Activated CD8-positive, alpha-beta memory T cell treated with anti-CD3 and anti-CD28 coated beads for 36 hours (primary cell): ENCODE results near the gene NCAM1. TPM values are rescaled to one million over a fixed set of nuclear protein-coding genes. Genes with fewer than 3 reads are reported as not detected.
"Not testable (repeated sequence)": the region's sequence is repeated elsewhere in the genome, so short reads cannot be mapped to it uniquely, and the experiment has no call there.

Source experiments
- CTCF ChIA-PET: fragments of 350-600 bp; sonication (Branson Sonifier 250); formaldehyde crosslinking; loops from one replicate; lab custom pipeline; 2021; ENCODE audit warnings: antibody characterized with exemption; lab: Charles Lee
- POLR2A ChIA-PET: fragments of 350-600 bp; sonication (Branson Sonifier 250); formaldehyde crosslinking; loops from one replicate; lab custom pipeline; 2021; ENCODE audit warnings: antibody characterized with exemption; lab: Charles Lee
- total RNA-seq, 2 experiments: library from RNA; stranded (reverse); gene quantifications; one replicate each; pipeline ENCODE4 v1.2.3, GENCODE V29; 2021

NCAM1 gene
- under 1 TPM in 1 of 2 experiments, not detected in 1; 0.11 TPM for total RNA-seq

DNA sequence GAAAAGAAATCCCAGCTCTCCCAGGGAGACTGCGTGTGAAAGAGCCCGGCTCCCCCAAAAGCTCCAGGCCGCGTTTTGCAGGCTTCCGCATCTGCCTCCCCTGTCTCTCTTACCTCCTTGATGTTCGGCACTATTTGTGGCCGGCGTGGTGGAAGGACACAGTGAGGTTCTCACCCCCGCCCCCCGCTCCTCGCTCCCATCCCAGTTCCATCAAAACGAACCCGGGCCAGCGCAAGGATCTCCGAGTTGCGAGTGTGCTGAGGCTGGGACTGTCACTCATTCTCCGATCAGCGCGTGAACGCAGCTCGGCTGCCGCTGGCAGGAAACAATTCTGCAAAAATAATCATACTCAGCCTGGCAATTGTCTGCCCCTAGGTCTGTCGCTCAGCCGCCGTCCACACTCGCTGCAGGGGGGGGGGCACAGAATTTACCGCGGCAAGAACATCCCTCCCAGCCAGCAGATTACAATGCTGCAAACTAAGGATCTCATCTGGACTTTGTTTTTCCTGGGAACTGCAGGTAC is at the start of gene NCAM1:
Gene NCAM1 (plus strand): TSS at position 275 of the 523 bp plus-strand sequence.
- ChIA-PET CTCF (no interaction called here), POLR2A (no interaction called here)

DNA sequence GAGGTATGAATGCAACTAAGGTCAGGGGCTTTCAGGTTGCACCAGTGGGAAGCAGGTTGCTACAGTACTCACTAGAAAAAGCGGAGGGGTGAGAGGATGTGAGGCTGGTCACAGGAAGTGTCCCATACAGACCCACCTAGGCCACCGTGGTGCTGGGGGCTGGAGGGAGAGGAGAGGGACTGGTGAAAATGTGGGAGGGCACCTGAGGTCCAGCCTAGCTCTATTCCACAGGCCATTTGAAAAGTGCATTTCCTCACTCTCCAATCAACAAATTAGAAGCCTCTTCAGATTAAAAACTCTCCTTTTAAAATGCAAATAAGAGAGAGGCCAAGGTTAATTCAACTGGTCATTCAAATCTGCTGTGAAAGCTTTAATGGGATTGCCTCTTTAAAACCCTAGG is 38.6 kb upstream of the NCAM1 start:
- CTCF ChIA-PET: no interaction called here

DNA sequence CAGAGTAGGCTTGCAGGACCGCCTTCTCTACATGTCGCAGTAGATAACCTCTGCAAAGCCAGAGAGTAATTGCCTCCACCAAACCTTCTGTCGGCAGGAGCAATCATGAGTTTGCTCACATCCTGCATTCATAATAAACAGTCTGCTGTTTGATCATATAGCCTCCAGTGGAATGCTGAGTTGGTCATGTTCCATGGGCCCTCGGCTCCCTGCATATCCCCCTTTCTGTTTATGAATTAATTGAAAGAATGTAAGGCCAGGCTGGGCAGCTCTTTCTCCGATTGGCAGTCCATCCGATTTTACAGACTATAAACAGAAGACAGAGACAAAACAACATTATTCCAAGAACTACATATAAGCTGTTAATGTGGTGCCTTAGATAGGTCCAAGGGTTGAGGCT is 36.4 kb upstream of the NCAM1 start:
- POLR2A ChIA-PET, CTCF ChIA-PET: not testable (repeated sequence)

More for the DNA sequence above, 38.6 kb upstream of the NCAM1 start:
- POLR2A ChIA-PET: no interaction called here

DNA sequence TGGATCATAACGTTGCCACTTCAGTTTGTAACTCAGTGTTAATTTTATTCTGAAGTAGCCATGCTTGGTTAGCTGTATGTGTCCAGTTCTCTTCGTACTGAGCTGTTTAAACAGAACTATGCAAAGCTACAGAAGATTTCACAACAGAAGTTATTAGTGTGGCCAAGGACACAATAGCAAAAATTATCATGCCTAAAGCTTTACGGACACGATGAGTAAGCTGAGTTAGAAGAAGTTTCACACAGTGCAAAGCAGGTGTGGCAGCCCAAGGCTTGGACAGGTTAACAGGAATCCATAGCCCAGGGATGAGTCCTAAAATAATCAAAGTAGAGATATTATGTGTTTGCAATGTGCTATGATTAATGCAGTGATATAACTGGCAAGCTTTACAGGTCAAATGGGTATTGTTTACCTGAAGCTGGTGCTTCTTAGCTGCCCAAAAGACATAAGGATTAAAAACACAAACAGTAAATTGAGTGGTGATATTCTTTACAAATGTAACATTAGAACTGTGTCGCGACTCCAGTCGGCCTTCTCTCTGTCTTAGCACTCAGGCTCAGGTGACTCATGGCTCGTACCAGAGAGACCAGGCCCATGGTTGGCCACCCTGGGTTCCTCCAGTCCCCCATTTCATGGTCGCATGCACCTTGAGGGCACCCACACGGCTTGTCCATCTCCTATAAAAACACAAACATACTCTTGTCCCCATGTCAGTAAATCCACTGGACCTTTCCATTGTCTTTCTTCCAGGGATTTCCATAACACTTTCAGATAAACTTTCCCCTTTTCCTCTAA is 35.5 kb upstream of the NCAM1 start:
- ChIA-PET POLR2A (no interaction called here), CTCF (no interaction called here)

DNA sequence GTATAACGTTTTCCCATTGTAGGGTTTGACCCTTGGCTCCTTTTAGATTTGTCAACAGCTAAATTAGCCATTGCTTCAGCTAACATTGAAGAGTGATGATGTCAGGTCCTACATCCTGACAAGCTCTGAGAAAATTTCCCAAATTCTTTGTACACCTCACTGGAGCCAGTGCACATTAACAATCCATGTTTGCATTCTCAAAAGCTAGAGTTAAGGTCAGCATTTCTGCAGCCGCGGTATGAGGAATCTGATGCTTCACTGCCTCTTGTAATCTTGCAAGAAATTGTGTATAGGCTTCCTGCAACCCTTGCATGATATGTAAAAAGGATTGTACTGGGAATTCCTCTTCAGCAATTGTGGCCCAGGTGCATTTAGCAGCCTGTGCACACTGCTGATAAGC is 33.1 kb upstream of the NCAM1 start:
- CTCF ChIA-PET: no interaction called here

DNA sequence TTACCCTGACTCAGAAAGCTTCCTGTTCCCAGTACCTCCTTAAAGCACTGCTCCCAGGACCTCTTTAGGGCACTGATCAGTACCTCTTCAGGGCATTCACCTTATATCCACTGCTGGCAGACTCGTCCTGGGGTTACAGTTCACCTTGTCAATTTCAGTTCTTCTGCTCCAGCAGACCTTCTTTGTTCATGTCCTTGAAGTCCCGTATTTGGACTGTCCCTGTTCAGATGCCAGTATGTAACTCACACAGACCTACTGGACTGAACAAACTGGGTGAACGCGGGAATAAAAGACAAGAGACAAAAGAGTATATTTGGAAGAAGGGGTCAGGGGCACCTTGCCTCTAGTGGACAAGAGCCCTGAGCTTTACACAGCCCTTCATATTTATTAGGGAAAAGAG is 31.8 kb upstream of the NCAM1 start:
- ChIA-PET CTCF (interaction anchor here (0.7 kb wide), 1 partner anchor 10 kb away, joined by 3 read pairs; no protein-coding TSS in a partner anchor), POLR2A (no interaction called here)

More for the DNA sequence above, 33.1 kb upstream of the NCAM1 start:
- POLR2A ChIA-PET: no interaction called here

DNA sequence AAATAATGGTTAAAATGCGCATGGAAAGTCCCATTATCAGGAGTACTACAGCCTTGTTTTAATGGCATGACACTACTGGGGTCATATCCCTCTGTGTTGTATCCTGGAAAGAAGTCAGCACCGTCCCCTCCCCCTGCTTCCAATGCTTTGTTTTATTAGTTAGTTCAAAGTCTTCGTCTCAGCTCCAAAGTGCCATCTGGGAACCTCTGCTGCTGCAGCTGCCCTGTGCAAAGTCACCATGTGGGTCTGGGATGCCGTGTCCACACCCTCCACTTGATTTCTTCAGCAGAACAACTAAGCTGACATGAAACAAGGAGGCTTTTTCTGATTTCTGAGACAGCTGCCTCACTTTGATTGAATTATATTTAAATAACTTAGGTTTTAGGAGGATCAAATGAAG is 29.5 kb upstream of the NCAM1 start:
- POLR2A ChIA-PET: no interaction called here
- CTCF ChIA-PET: no interaction called here

DNA sequence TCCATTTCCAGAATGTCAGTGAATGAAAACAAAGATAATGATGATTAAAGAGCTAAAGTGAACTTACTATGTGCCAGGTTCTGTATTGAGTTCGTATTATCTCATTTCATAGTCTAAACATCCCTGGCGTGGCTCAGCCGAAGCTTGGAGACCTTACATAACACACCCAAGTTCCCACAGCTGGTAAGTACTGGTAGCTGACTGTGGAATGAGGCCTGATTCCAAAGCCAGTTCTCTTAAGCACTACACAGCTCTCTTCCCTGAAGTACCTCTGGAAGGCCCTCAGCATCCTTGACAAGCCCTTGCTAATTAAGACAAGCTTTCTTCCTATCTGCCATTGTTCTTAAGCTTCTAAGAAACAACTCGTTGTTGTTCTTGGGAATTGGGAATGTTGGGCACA is 28.6 kb upstream of the NCAM1 start:
- ChIA-PET POLR2A (no interaction called here), CTCF (no interaction called here)

DNA sequence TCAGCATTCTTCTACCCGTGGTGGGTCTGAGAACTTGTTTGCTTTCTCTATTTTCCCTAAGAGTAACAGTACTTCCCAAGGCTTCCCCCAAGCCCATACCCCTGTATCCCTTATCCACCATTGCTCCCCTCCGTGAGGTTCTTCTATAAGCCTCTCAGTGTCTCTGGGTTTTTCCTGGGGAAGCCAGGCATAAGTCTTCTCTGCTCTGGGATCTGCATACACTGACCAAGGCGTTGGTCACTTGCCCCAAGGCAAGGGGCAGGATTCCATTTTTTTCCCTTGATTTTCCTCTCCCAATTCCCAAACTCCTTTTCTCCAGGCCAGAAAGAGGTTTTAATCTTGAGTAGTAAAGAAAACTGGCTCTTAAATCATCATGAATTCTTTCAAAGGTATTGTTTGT is 27.2 kb upstream of the NCAM1 start:
- POLR2A ChIA-PET: no interaction called here
- CTCF ChIA-PET: no interaction called here

DNA sequence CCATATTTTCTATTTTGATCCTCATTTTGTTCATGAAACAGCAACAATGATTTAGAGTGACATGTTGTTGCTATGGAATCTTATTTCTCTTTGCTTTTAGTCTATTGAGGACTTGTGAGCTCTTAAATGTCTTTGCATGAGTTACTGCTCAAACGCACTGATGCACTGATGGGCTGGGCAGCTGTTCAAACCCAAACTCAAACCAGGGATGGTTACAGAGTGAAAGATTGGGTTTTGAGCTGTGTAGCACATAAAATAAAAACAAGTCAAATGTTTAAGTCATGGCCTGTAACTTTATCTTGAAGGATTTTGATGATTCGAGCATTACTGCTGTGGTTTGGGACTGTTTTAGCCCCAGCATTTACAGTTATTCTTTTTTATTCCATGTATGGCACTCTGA is 20.1 kb upstream of the NCAM1 start:
- CTCF ChIA-PET: no interaction called here
- POLR2A ChIA-PET: no interaction called here

DNA sequence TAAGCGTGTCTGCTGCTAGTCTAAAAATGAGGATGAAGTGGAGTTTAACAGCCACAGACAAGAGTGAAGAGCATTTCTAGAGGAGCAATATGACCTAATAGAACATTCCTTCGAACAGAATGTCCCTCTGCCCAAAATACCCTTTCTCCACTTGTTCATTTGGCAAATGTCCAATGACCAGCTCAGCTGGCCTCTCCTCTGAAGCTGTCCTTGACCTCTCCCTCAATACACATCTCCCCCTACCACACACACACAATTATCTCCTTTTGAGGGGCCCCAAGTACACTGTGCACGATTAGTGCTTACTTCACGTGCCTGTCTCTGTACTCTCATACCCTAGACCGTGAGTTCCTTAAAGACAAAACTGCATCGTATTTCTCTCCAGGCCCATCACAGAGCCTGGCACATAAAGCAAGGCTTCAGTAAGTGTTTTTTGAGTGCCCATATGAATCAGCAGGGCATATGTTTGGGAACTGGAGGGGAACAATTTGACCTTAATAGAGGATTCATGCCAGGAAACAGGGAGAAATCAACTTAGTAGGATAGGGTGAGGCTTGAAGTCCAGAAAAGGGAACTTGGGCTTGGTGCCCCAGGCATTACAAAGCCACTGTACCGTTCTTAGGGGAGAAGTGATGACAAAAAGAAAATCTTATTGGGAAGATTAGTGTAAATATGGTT is 18.1 kb upstream of the NCAM1 start:
- ChIA-PET POLR2A (no interaction called here), CTCF (no interaction called here)

DNA sequence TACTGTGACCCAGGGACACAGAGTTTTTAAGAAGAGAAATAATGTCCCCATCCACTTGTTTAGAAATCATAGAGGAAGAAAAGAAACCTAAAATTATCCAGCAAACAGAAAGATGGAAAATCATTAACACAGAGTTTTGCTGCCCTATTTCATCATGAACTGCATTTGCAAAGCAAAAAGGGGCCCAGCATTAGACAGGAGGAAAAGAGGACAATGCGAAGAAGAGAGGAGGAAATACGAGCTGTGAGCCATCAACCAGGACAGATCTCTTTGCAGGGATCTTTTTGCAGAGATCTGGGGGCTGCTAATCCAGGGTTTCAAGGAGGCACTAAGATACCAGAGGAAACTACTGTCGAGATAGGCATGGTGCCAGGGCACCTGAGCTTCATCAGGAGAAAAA is 14.4 kb upstream of the NCAM1 start:
- ChIA-PET CTCF (no interaction called here), POLR2A (no interaction called here)

DNA sequence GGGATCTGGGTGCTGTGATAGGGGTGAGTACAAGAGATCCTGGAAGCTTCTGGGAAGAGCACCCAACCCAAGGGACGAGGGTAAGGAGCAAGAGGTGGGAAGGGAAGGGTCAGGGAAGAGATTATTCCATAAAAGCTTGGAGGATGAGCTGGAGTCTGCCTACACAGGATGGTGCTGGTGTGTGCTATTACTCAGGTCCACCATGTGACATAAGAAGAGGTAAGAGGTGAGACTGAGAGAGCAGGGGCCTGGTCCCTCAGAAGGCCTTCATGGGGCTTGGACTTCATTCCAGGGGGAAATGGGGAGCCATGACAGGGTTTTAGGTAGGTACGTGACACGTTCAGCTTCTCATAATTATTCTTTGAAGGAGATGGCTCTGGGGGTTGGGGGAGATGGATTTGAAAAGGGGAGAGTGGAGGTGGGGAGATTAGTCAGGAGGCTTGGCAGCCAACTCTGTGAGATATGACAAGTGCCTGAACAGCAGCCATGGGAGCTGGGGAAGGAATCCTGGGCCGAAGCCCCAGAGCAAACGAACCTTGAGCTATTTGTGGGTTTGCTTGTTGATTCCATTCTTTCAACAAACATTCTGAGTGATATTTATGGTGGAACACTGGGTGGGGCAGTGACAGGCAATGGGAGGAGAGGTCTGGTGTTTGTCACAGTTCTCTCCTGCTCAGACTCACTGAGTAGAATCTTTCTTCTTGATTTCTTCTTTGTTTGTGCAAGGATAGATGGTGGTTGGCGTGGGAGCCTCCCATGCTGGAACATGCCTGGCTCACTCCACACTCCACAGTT is 11.2 kb upstream of the NCAM1 start:
- ChIA-PET CTCF (no interaction called here), POLR2A (interaction anchor here (0.5 kb wide), 1 partner anchor 238 kb away, joined by 3 read pairs; no protein-coding TSS in a partner anchor)

DNA sequence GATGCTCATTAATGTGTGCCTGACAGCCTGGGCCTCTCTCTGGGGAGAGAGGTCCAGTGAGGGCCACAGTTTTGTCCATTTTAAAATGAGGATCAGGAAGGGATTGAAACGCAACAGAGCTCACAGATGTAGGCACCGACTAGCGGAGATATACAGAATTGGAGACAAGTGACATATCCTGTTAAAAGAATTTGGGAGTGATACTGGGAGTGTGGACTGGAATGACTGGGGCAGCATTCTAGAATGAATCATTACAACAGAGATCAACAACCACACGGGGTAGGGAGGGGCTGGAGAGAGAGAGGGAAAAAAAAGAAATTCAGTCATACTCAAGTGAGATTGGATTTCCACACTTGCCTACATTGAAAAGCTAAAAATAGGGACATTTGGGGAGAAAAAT is 2.5 kb upstream of the NCAM1 start:
- ChIA-PET CTCF (no interaction called here), POLR2A (no interaction called here)

DNA sequence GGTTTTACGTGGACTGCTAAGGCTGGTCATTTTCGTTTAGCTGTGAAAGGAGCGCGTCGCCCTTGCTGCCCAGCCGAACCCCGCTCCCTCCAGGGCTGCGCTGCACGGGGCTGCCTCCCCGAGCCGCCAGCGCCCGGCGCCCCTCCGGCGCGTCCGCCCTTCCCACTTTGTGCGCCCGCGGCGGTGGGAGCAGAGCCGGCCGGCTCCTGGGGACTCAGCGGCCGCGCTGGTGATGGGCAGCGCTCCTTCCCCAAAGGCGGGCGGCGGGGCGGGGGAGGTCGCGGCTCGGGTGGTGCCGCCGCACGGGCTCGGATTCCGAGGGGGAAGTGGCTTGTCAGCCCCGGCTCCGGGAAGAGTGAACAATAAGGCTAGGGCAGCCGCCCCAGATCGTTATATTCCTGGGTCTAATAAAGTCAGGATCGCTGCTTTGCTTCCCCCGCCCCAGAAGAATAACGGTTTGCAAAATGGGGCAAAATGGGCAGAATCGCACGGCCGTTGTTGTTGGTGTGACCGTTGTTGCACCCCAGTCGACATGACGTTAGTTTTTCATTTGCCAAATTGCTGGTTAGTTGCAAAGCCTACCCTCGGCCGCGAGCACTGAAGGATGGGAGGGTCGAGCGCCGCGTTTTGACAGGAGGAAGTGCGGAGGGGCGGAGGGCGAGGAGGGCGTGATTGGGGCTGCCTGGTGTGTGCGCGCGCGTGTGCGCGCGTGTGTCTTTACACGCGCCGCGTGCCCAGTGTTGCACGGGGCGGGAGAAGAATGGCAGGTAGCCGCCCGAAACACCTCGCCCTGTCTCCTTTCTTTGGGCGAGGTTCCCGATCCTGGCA is 745 bp downstream of the NCAM1 start:
- ChIA-PET CTCF (no interaction called here), POLR2A (no interaction called here)

DNA sequence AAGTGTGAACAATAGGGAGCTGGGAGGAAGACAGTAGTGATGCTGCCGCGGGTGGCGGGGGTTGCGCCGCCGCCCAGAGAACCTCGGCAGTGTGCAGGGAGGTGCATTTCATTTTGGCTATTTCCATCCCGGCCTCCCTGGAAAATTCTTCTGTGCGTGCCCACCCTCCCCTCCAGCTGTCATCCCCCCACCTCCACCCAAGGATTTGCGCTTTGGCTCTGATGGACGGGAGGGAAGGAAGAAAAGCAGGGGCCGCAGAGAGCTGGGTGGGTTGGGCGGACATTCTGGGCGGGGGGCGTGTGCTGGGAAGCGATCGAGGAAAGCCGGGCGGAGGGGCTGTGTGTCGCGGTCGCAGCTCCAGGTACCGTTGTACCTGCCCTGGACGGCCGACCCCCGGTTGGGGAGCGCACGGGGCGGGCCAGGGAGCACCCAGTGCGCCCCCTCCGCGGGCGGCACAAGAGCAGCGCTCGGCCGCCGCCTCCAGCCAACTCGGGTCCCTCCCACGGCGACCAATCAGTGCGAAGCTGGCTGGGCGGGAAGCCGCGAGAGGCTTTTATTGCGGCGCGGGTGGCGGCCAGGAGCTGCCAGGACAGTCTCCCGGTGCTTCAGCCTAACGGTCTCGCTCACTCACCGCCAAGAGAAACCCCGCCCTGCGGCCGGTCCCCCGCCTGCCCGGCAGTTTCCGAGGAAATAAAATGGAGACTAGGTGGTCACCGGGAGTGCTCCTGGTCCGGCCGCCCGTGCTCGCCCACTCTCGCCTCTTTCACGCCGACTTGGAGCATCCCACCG is 1.6 kb downstream of the NCAM1 start:
- CTCF ChIA-PET: no interaction called here
- POLR2A ChIA-PET: no interaction called here

DNA sequence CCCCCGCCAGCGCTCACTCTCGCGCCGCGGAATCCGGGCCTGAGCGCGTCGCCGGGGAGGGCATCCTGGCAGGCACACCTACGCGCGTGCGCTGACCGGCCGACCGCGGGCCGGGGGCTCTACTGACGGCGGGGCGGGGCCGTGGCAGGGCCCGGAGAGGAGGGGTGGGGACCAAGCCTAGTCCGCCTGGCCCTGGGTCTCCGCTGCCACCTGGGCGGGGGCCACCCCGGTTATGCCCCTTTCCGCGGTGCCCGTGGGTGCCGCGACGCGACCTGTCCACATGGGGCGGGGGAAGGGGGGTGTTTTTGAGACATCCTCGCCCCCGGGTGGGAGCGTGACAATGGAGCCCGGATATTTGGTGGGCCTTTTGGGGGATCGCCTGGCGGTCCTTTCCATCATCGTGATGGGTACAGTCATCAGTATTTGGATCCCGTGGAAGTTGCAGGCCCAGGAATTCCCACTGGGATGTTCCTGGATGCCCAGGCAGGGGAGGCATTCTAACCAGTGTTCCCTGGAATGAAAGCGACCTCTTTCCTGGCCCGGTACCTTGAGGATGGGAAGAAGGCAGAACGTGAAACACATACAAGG is 2.2 kb downstream of the NCAM1 start:
- POLR2A ChIA-PET: no interaction called here

DNA sequence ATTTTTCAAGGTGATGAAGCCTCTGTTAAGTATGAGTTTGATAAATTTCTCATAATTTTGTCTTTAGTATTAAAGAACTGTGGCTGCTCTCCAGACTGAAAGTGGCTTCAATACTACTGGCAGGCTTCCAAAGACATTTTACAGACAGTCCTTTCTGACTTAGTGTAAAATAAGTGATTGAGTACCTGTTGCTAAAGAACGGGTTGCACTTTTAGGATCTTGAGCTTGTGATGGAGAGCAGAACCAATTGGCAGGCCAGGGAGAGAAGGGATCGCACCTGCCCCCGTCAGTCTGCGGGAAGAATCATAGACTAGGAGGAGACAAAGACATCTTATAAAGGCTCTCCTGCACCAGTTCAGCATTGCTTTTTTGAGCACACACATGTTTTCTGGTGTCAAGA is 4.4 kb downstream of the NCAM1 start:
- POLR2A ChIA-PET: no interaction called here

More for the DNA sequence above, 2.2 kb downstream of the NCAM1 start:
- CTCF ChIA-PET: no interaction called here

More for the DNA sequence above, 4.4 kb downstream of the NCAM1 start:
- CTCF ChIA-PET: no interaction called here
